Muscle of leg (tissue), 11 donors: ENCODE results near the gene PGM1. TPM values are rescaled to one million over a fixed set of nuclear protein-coding genes. Genes with fewer than 3 reads are reported as not detected.

Source experiments
- DNase-seq: peaks from one replicate; pipeline ENCODE4 v3.0.0; 2013
- H3K27ac ChIP-seq: one replicate; pipeline ENCODE4 v1.5.1; 2013; ENCODE audit warnings: mild to moderate bottlenecking, low read length, control low read depth
- H3K27me3 ChIP-seq: one replicate; pipeline ENCODE4 v1.6.1; 2013; ENCODE audit warnings: low read length; ENCODE audit not compliant: control insufficient read depth, insufficient read depth
- H3K36me3 ChIP-seq: one replicate; pipeline ENCODE4 v1.6.1; 2013; ENCODE audit warnings: low read length; ENCODE audit not compliant: control insufficient read depth, insufficient read depth
- H3K4me1 ChIP-seq: one replicate; pipeline ENCODE4 v1.6.1; 2013; ENCODE audit warnings: low read length; ENCODE audit not compliant: control insufficient read depth, insufficient read depth
- H3K4me3 ChIP-seq: one replicate; pipeline ENCODE4 v1.5.1; 2013; ENCODE audit warnings: low read length, control low read depth
- H3K9me3 ChIP-seq: replicated peaks from 2 replicates; pipeline ENCODE4 v1.6.1; 2013; ENCODE audit warnings: low read depth, low read length; ENCODE audit not compliant: control insufficient read depth
- WGBS: methylation state at CpG from one replicate; pipeline ENCODE4 v1.1.5; 2013; ENCODE audit warnings: missing lambda C conversion rate; ENCODE audit not compliant: insufficient coverage; 5-methylcytosine and 5-hydroxymethylcytosine counted together
- polyA plus RNA-seq, 8 donors: library from polyadenylated mRNA; unstranded; fragments of 120-200 nt; gene quantifications; one replicate each; pipeline versions ENCODE4 v1.2.1 to v1.2.3, GENCODE V29; 2013; ENCODE audit warnings: inconsistent platforms in 1 of 8, low replicate concordance in 1 of 8; ENCODE audit not compliant: insufficient read length in 8 of 8, insufficient read depth in 1 of 8
- total RNA-seq: library from RNA; stranded (reverse); fragments of 120-200 nt; gene quantifications from one replicate; pipeline ENCODE4 v1.2.4, GENCODE V29; 2013

The PGM1 gene
- total and polyA plus RNA-seq, 9 donors = 49.7 to 68.5 (median 59.4) TPM

GRCh38 chr1:63670164-63670563, 77.0 kb downstream of the PGM1 start:
- H3K4me1 ChIP-seq = peaks cover 4% of the 10 kb centered on the region
- 90% methylated on average over 3 of the region's 5 CpGs for WGBS
- no peak overlapping the region for H3K27ac ChIP-seq
- DNase-seq = no peak
- H3K4me3 ChIP-seq = no peak overlapping the region
- H3K27me3 ChIP-seq = no peaks in the 10 kb centered on the region
- H3K36me3 ChIP-seq = no peaks in the 10 kb centered on the region
- peaks cover 2% of the 10 kb centered on the region for H3K9me3 ChIP-seq

- Histone ChIP-seq H3K4me3 (no peak overlapping the region), H3K36me3 (no peaks in the 10 kb centered on the region), H3K4me1 (peaks cover 4% of the 10 kb centered on the region), H3K9me3 (no peaks in the 10 kb centered on the region), H3K27me3 (no peaks in the 10 kb centered on the region), H3K27ac (no peak overlapping the region)
- WGBS = no CpG with 5 or more reads among the region's 1 CpG
- no peak for DNase-seq
These were observed 78.3 kb downstream of the PGM1 start for GRCh38 chr1:63671514-63671913.

DNA sequence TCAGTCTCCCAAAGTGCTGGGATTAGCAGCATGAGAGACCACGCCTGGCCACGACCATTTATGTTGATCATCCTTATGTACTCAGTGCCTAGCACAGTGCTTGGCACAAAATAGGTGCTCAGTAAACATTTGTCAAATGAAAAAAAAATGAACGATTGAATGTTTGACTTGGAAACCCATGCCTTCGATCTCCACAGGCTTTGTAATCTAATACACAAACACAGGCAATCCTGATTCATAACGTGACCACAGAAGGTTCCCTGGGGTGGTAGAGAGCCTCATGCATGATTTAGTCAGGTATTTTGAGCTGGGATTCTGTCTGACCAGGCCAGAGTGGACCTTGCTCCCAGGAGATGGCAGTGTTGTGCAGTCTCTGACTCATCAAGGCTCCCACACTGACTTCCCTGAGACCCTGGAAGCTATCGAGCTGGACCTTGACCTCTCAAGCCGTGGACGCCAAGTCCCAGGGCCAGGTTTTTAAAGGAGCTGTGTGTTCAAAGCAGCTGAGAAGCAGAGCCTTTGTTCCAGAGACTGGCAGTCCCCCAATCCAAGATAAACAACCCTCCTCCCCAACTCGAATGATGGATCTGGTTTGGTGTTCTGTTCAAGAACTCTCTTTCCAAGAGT, 81.1 kb downstream of the PGM1 start:
- WGBS = 83% methylated on average over 3 of the region's 9 CpGs
- H3K27ac ChIP-seq = no peak overlapping the region
- no peaks in the 10 kb centered on the region for H3K36me3 ChIP-seq
- peaks cover 4% of the 10 kb centered on the region for H3K4me1 ChIP-seq
- H3K9me3 ChIP-seq = no peaks in the 10 kb centered on the region
- DNase-seq = peak; percentile 80
- H3K27me3 ChIP-seq = no peaks in the 10 kb centered on the region
- H3K4me3 ChIP-seq = no peak overlapping the region

DNA sequence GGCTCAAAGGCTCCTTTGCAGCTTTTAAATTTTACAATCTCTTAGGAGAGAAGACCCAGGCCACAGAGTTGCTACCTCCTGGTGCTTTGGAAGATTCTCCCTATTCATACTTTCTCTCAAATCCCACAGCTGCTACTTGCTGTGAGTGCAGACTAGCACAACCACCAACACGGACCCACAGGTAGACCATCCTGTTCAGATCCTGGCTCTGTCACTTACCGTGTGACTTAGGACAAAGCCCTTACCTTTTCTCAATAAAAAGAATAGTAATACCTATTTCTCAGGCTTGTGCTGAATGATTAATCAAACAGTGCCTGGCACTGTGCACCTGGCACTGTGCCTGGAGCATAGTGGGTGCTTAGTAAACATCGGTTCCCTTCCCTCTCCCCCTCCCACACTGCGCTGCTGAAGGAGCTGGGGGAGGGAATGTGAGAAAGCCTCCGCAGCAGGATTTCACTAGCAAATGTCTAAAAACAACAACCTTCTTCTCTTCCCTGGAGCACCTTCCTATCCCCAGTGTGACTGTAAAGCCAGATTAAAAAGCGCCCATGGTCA, 81.7 kb downstream of the PGM1 start:
- Histone ChIP-seq H3K36me3 (no peaks in the 10 kb centered on the region), H3K9me3 (no peaks in the 10 kb centered on the region), H3K4me3 (no peak overlapping the region), H3K4me1 (peaks cover 4% of the 10 kb centered on the region), H3K27ac (no peak overlapping the region), H3K27me3 (no peaks in the 10 kb centered on the region)
- DNase-seq = no peak
- 80% methylated on average over 2 of the region's 6 CpGs for WGBS

- 62% methylated on average over 6 of the region's 9 CpGs for WGBS
- Histone ChIP-seq H3K9me3 (no peaks in the 10 kb centered on the region), H3K4me1 (peaks cover 4% of the 10 kb centered on the region), H3K4me3 (no peak overlapping the region), H3K27ac (no peak overlapping the region), H3K36me3 (no peaks in the 10 kb centered on the region), H3K27me3 (no peaks in the 10 kb centered on the region)
- peak; percentile 29 for DNase-seq
These were observed 82.3 kb downstream of the PGM1 start for GRCh38 chr1:63675420-63675931.

DNA sequence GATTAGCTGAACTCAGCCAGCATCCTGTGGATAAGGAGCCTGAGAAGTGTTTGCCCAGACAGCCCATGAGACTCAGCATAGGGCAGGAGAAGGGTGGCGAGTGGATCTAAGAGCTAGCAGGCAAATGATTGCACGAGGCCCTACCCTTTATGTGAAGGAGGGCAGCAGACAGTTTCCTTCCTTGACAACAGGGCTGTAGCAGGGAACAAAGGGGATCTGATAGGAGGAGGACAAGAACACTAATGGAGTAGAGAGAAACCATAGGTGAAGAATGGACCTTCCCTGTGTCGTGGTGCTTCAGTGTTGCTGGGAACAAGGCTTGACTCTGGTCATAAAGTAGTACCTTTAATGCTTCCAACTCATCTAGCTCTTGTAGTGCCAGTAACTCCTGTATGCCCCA, 84.3 kb downstream of the PGM1 start:
- H3K9me3 ChIP-seq = no peaks in the 10 kb centered on the region
- 93% methylated on average over 3 of the region's 3 CpGs for WGBS
- DNase-seq = no peak
- H3K27me3 ChIP-seq = no peaks in the 10 kb centered on the region
- H3K36me3 ChIP-seq = no peaks in the 10 kb centered on the region
- H3K27ac ChIP-seq = no peak overlapping the region
- no peak overlapping the region for H3K4me3 ChIP-seq
- peaks cover 4% of the 10 kb centered on the region for H3K4me1 ChIP-seq

DNA sequence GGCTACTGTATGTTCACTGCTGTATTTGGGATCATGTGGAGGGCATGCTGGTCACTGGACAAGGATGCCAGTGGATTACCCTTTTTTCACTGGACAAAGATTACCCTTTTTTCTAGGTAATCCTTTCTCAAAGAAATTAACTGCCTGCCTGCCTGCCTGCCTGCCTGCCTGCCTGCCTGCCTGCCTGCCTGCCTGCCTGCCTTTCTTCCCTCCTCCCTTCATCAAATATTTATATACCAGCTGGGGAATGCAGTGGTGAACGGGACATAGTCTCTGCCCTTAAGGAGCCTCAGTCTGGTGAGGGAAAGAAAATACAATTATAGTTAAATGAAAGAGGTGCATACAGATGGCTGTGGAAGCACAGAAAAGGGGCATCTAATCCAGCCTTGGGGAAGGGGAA, 85.0 kb downstream of the PGM1 start:
- DNase-seq = no peak
- Histone ChIP-seq H3K9me3 (no peaks in the 10 kb centered on the region), H3K4me3 (no peak overlapping the region), H3K4me1 (peaks cover 4% of the 10 kb centered on the region), H3K27me3 (no peaks in the 10 kb centered on the region), H3K27ac (no peak overlapping the region), H3K36me3 (no peaks in the 10 kb centered on the region)
- WGBS = no CpG with 5 or more reads among the region's 1 CpG

DNA sequence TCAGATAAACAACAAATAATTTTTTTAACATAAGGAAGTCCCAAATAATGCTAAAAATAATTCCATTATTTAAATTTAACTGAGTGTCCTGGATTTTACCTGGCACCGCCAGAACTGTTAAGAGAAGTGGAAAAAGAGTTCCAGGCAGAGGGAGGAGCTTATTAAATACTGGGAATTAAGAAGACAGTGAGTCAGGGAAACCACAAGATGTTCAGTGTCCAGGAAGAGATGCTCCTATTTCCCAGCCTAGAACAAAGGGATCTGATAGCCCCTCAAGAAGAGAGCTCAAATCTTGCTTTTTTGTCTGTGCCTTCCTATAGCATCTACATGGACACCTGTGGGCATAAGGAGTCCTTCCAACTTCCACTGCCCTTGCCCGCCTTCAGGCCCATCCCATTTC, 85.9 kb downstream of the PGM1 start:
- Histone ChIP-seq H3K27me3 (no peaks in the 10 kb centered on the region), H3K4me1 (peaks cover 4% of the 10 kb centered on the region), H3K27ac (no peak overlapping the region), H3K36me3 (no peaks in the 10 kb centered on the region), H3K9me3 (no peaks in the 10 kb centered on the region), H3K4me3 (no peak overlapping the region)
- WGBS = no CpG with 5 or more reads among the region's 2 CpGs
- no peak for DNase-seq

DNA sequence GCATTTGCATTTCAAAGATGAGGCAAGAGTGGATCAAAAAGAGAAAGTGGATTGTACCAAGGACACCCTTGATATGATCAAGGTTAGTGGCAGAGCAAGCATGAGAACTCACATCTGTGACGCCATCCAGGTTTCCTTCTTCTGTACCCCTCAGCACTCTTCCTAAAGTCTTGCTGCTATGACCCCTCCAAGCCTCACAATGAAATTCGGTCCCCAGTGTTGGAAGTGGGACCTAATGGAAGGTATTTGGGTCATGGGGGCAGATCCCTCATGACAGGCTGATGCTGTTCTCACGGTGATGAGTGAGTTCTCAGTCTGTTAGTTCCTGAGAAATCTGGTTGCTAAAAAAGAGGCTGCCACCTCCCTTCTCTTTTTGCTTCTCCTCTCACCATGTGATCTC, 86.4 kb downstream of the PGM1 start:
- H3K36me3 ChIP-seq = no peaks in the 10 kb centered on the region
- no peak for DNase-seq
- H3K4me3 ChIP-seq = no peak overlapping the region
- no CpG with 5 or more reads among the region's 3 CpGs for WGBS
- H3K4me1 ChIP-seq = peaks cover under 1% of the 10 kb centered on the region
- H3K27me3 ChIP-seq = no peaks in the 10 kb centered on the region
- no peaks in the 10 kb centered on the region for H3K9me3 ChIP-seq
- no peak overlapping the region for H3K27ac ChIP-seq

DNA sequence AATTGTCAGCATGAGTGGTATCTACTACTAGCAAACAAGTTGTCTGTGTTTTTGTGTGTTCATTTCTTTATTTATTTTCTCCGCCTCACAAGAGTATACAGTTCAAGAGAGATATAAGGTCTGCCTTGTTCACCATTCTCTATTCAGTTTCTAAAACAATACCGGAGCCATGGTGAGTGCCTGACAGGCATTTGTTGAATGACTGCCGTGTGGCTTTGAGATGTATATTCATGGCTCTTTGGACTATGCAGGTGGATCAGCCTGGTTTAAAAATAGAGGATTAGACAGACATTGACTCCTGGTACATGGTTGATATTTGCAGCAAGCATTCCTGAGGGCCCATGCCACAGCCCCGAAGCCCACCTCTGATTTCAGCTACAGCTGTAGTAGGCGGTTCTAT, 89.7 kb downstream of the PGM1 start:
- WGBS = 100% methylated on average over 2 of the region's 5 CpGs
- no peak for DNase-seq
- Histone ChIP-seq H3K4me3 (no peak overlapping the region), H3K4me1 (no peaks in the 10 kb centered on the region), H3K27me3 (no peaks in the 10 kb centered on the region), H3K36me3 (no peaks in the 10 kb centered on the region), H3K9me3 (no peaks in the 10 kb centered on the region), H3K27ac (no peak overlapping the region)
